Omental fat pad (tissue), 4 donors: ENCODE measurements around the gene DUOX1. TPM values are rescaled to one million over a fixed set of nuclear protein-coding genes. Genes with fewer than 3 reads are reported as not detected.
"Not testable (repeated sequence)": the region's sequence is repeated elsewhere in the genome, so short reads cannot be mapped to it uniquely, and the experiment has no call there.

ENCODE experiments used
- ATAC-seq: fragments of 150-250 bp; one replicate; pipeline ENCODE4 v1.9.1; 2016; ENCODE audit warnings: mild to moderate bottlenecking, moderate library complexity; ENCODE audit not compliant: low FRiP score
- DNase-seq: peaks from one replicate; pipeline ENCODE4 v3.0.0-alpha.2; 2019; ENCODE audit warnings: low spot score
- total RNA-seq, 4 donors: library from RNA; depleted of rRNA; stranded (reverse); fragments of >200 nt; gene quantifications; one replicate each; pipeline ENCODE4 v1.1.0, GENCODE V29; 2016
- TF ChIP-seq, protein P1 (sequence below), 3 donors: fragments of 450-650 bp; IDR thresholded peaks; one replicate each; pipeline ENCODE4 v1.5.1; 2016 to 2017; ENCODE audit warnings: antibody characterized with exemption in 3 of 3, mild to moderate bottlenecking in 3 of 3, moderate library complexity in 2 of 3

Gene DUOX1
- total RNA-seq, 4 donors from 2014 or later = 1.4 to 6.9 (median 2.0) TPM

DNA sequence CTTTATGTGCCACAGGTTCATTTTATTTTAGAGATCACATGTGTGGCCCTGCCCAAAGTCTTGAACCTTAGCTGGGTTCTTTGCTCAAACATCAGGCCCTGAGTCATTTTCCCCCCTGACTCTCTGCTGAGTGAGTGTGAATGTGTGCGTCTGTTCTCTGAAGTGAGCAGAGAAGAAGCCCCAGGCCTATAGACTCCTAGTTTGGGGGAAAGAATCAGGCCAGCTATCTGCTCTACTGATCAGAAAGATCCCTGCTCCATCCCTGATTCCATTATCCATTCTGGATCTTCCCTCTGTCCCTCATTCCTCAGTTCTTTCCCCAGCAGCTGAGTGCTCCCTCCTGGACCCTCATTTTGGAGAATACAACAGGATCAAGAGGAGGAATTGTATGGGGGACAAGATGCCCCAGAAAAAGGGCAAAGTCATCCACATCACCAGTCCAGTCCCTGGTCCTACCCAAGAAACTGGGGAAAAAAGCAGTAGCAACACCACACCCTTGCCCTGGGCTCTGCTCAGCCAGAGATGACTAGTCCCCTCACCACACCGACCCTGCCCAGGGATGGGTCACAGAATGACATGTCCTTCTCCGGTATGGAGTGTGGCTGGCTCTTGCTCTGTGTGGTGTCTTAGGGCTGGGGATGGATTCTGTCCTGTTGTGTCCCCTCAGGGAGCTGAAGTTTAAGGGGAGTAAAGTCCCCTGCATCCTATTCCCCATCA lies 3.2 kb downstream of the DUOX1 start:
- TF ChIP-seq, protein P1, sequence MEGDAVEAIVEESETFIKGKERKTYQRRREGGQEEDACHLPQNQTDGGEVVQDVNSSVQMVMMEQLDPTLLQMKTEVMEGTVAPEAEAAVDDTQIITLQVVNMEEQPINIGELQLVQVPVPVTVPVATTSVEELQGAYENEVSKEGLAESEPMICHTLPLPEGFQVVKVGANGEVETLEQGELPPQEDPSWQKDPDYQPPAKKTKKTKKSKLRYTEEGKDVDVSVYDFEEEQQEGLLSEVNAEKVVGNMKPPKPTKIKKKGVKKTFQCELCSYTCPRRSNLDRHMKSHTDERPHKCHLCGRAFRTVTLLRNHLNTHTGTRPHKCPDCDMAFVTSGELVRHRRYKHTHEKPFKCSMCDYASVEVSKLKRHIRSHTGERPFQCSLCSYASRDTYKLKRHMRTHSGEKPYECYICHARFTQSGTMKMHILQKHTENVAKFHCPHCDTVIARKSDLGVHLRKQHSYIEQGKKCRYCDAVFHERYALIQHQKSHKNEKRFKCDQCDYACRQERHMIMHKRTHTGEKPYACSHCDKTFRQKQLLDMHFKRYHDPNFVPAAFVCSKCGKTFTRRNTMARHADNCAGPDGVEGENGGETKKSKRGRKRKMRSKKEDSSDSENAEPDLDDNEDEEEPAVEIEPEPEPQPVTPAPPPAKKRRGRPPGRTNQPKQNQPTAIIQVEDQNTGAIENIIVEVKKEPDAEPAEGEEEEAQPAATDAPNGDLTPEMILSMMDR (IDR thresholded peaks at IDR 0.05) = no peak
- DNase-seq (no peak), ATAC-seq (no peak)

DNA sequence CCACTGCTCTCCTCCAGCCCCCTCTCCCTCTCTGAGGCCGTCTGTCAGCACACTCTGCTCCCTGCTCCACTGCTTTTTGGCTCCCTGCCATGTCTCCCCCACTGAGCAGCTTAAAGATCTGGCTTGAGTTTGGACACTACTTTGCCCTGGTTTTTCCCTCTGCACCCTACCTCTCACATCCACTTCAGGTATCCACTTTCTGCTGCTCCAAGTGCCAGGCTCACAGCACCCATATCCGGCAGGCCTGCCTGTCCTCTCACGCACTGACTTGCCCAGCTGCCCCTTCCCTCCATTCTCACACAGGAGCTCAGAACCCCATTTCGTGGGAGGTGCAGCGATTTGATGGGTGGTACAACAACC lies 3.7 kb downstream of the DUOX1 start:
- ATAC-seq (no peak), DNase-seq (no peak)
- TF ChIP-seq, protein P1 (IDR thresholded peaks at IDR 0.05) = no peak

DNA sequence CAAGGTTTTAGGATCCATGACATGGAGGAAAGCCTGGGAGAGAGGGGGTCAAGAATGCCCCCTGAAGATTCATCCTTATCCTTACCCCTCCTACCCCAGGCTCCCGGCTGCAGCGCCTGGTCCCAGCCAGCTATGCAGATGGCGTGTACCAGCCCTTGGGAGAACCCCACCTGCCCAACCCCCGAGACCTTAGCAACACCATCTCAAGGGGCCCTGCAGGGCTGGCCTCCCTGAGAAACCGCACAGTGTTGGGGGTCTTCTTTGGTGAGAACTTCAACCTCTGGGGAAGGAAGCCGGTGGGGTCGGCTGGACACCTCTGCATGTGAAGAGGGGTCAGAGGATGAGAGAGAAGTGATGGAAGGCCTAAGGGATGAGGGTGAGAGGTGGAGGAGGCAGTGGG lies 4.3 kb downstream of the DUOX1 start:
- ATAC-seq (no peak), DNase-seq (no peak)
- TF ChIP-seq, protein P1 (IDR thresholded peaks at IDR 0.05) = no peak

DNA sequence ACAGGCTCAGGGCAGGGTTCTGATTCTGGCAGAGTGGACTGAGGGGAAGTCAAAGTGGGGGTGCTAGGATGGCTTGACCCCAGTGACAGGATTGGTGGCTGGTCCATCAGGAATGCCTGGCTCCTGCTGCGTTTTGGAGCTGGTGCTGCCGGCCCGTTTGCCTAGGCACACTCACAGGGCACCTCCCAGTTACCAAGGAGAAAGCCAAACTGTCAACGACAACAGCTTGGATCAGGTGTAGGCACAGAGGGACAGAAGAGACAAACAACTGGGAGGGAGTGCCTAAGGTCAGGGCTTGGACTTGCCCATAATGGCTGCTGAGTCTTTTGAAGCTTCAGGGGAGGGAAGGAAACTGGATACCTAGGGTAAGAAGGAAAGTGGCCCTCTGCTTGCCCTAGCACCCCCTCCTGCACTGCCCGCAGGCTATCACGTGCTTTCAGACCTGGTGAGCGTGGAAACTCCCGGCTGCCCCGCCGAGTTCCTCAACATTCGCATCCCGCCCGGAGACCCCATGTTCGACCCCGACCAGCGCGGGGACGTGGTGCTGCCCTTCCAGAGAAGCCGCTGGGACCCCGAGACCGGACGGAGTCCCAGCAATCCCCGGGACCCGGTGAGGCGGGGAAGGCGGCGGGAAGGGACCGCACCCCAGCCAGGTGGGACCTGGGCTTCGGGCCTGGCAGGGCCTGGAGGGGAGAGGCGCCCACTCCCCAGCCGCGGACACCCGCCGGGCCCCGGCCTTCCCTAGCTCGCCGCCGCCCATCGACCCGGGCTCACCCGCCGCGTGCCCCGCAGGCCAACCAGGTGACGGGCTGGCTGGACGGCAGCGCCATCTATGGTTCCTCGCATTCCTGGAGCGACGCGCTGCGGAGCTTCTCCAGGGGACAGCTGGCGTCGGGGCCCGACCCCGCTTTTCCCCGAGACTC lies 5.1 kb downstream of the DUOX1 start:
- DNase-seq = no peak
- TF ChIP-seq, protein P1 (IDR thresholded peaks at IDR 0.05) = no peak
- no peak for ATAC-seq

DNA sequence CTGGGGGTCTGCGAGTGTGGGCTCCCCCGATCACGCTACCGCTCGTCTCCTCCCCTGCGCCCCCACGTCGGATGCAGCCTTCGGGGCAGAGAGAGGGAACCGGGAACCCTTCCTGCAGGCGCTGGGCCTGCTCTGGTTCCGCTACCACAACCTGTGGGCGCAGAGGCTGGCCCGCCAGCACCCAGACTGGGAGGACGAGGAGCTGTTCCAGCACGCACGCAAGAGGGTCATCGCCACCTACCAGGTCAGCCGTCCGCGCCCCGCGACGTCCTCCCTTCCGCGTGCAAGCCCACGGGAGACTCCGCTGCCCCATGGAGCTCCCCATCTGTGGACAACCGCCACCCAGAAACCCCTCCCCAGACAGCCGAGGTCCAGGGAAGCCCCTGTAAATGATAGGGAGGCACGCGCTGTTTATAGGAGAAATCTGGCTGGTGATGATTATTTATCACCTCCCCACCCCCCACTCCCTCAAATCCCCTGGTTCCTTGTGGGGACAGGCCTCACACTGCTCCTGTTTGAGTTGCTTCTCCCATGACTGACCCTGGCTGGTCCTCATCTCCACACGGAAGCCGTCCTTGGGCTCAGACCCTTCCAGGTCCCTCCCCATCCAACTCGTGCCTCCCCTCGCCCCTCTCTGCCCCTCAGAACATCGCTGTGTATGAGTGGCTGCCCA lies 6.0 kb downstream of the DUOX1 start:
- ATAC-seq = not testable (repeated sequence)

DNA sequence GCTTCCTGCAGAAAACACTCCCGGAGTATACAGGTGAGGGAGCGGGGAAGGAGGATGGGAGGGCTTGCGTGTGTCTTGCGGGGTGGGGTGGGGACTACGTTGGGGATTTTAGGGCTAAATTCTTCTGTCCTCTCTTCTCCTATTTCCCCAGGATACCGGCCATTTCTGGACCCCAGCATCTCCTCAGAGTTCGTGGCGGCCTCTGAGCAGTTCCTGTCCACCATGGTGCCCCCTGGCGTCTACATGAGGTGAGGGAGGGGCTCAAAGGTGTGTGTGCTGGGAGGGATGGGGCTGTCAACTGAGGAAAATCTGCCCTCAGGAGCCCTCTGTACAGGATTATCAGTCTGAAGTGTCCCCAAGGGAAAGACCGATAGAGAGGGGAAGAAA lies 6.6 kb downstream of the DUOX1 start:
- TF ChIP-seq, protein P1 (IDR thresholded peaks at IDR 0.05) = no peak
- no peak for DNase-seq
- no peak for ATAC-seq

More for the DNA sequence above, 6.0 kb downstream of the DUOX1 start:
- not testable (repeated sequence) for DNase-seq

DNA sequence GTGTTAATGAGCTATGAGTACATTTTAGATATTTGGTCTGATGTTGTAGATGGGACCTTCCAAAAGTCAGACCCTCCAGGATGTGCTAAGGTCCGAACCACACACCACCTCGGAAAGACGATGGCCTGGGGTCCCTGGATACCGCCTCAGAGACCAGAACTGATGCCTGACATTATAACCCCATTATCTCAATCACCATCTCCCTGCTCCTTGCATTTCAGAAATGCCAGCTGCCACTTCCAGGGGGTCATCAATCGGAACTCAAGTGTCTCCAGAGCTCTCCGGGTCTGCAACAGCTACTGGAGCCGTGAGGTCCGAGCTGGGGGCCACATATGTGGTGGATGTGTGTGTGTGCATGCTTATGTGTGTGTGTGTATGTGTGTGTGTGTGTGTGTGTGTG lies 7.9 kb downstream of the DUOX1 start:
- ATAC-seq = no peak
- DNase-seq = no peak
- TF ChIP-seq, protein P1 (IDR thresholded peaks at IDR 0.05) = no peak
